22Rv1 (cell line): ENCODE measurements around the gene SLC26A4.

Experiments used
- CTCF ChIP-seq: fragments of 450-650 bp; IDR thresholded peaks from 2 replicates; pipeline ENCODE4 v1.5.1; 2017; ENCODE audit warnings: mild to moderate bottlenecking
- ZFX ChIP-seq: fragments of 450-650 bp; IDR thresholded peaks from 2 replicates; pipeline ENCODE4 v1.6.1; 2017; ENCODE audit warnings: antibody characterized with exemption, borderline replicate concordance

GRCh38 chr7:107627002-107627401 is 33.6 kb upstream of the SLC26A4 start:
- TF ChIP-seq CTCF, result no peak
- no peak for TF ChIP-seq ZFX
